Measurements from ENCODE around the gene PTPRF.

PTPRF gene

GRCh38 chr1:43534256-43534655, 3.6 kb downstream of the PTPRF start:
- Histone ChIP-seq H3K9me3 (ENCODE audit: control insufficient read depth, insufficient read depth, low read length) (no peaks in the 10 kb centered on the region), H3K4me1 (ENCODE audit: control insufficient read depth, low read length) (no peaks in the 10 kb centered on the region; the same call in 1 of the 2 replicates), H3K79me2 (ENCODE audit: control insufficient read depth, low read length) (no peaks in the 10 kb centered on the region), H3K27me3 (ENCODE audit: control insufficient read depth, low read length) (peaks cover 40% of the 10 kb centered on the region), H3K4me3 (ENCODE audit: low read length) (no peak overlapping the region), H3K9me2 (replicated peaks; ENCODE audit: control insufficient read depth, low read length) (no peaks in the 10 kb centered on the region), H4K20me1 (ENCODE audit: control insufficient read depth, insufficient read depth, low read depth, low read length) (no peaks in the 10 kb centered on the region), H3F3A (ENCODE audit: control insufficient read depth, insufficient read depth) (no peaks in the 10 kb centered on the region), H3K36me3 (ENCODE audit: control insufficient read depth, low read length) (no peaks in the 10 kb centered on the region), H3K27ac (ENCODE audit: low read depth, low read length) (no peak overlapping the region), H3K4me2 (ENCODE audit: low read length) (no peak overlapping the region)
- no peak for TF ChIP-seq EZH2phosphoT487 (IDR thresholded peaks at IDR 0.05; ENCODE audit: borderline replicate concordance, low read length)
- no peak for TF ChIP-seq CTCF (IDR thresholded peaks at IDR 0.05; ENCODE audit: low read depth, low read length, poor library complexity, severe bottlenecking)

DNA sequence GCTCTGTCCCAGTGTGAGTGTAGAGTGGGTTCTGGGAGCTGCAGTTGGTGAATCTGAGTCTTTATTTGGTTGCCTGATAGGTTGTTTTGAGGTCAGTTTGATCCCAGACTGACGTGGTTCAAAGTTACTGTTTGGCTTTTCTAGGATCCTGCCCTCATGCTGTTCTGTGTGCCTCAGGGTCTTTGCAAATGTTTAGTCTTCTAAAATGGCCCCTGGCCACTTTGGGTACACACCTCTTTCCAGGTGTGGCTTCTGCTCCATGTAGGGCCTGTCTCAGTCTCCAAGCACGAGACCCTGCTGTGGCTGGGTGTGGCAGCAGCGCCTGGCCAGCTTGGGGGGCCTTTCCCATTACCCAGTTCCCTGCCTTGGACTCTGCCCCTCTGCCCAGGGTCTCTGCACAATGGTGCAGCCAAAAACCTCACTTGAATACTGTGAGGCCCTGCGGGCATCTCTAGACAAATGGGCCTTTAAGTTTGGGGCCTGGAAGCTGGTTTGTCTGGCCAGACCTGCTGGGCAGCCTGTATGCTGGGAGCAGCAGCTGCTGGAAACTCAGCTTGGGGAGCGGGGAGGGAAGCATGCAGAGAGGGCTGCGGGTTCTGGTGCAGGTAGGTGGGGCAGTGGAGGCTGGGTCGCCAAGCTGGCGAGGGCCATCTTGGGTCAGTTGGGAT, 5.6 kb downstream of the PTPRF start:
- H3K4me1 ChIP-seq (ENCODE audit: control insufficient read depth, low read length), result no peaks in the 10 kb centered on the region; the same call in 1 of the 2 replicates
- H3K4me3 ChIP-seq (ENCODE audit: low read length), result no peak overlapping the region
- TF ChIP-seq CTCF (IDR thresholded peaks at IDR 0.05; ENCODE audit: low read depth, low read length, poor library complexity, severe bottlenecking) (no peak), EZH2phosphoT487 (IDR thresholded peaks at IDR 0.05; ENCODE audit: borderline replicate concordance, low read length) (no peak)
- no peaks in the 10 kb centered on the region for H3K79me2 ChIP-seq (ENCODE audit: control insufficient read depth, low read length)
- no peaks in the 10 kb centered on the region for H3F3A ChIP-seq (ENCODE audit: control insufficient read depth, insufficient read depth)
- no peaks in the 10 kb centered on the region for H3K36me3 ChIP-seq (ENCODE audit: control insufficient read depth, low read length)
- H3K9me3 ChIP-seq (ENCODE audit: control insufficient read depth, insufficient read depth, low read length), result no peaks in the 10 kb centered on the region
- peaks cover 26% of the 10 kb centered on the region for H3K27me3 ChIP-seq (ENCODE audit: control insufficient read depth, low read length)
- H3K9me2 ChIP-seq (replicated peaks; ENCODE audit: control insufficient read depth, low read length), result no peaks in the 10 kb centered on the region
- H3K27ac ChIP-seq (ENCODE audit: low read depth, low read length), result no peak overlapping the region
- H4K20me1 ChIP-seq (ENCODE audit: control insufficient read depth, insufficient read depth, low read depth, low read length), result no peaks in the 10 kb centered on the region
- H3K4me2 ChIP-seq (ENCODE audit: low read length), result no peak overlapping the region

DNA sequence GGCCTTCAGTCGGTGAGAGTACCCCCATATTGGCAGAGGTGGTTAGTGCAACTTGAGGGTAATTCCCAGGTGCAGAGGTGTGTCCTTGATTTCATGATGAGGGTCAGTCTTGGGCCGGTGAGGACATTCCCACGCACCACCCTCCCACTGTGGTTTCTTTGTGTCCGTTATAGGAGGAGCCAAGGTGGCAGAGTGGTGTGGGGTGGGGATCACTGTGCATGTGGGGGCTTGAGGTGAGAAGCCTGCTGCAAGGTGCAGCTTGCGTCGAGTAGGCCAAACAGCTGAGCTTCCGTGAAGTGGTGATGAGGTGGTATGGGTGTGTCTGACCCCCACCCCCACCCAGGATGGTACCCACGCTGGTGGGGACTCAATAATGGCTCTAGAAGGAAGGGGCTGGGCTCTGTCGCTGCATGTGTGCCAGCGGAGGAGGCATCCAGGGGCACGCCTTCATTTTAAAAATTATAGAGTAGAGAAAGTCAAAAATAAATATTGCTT, 6.2 kb downstream of the PTPRF start:
- H3K9me3 ChIP-seq (ENCODE audit: control insufficient read depth, insufficient read depth, low read length), result no peaks in the 10 kb centered on the region
- H3K27ac ChIP-seq (ENCODE audit: low read depth, low read length), result no peak overlapping the region
- H3K4me1 ChIP-seq (ENCODE audit: control insufficient read depth, low read length), result no peaks in the 10 kb centered on the region
- no peaks in the 10 kb centered on the region for H3K9me2 ChIP-seq (replicated peaks; ENCODE audit: control insufficient read depth, low read length)
- no peaks in the 10 kb centered on the region for H3K79me2 ChIP-seq (ENCODE audit: control insufficient read depth, low read length)
- H3K36me3 ChIP-seq (ENCODE audit: control insufficient read depth, low read length), result no peaks in the 10 kb centered on the region
- peaks cover 21% of the 10 kb centered on the region for H3K27me3 ChIP-seq (ENCODE audit: control insufficient read depth, low read length)
- no peaks in the 10 kb centered on the region for H4K20me1 ChIP-seq (ENCODE audit: control insufficient read depth, insufficient read depth, low read depth, low read length)
- TF ChIP-seq CTCF (IDR thresholded peaks at IDR 0.05; ENCODE audit: low read depth, low read length, poor library complexity, severe bottlenecking) (no peak), EZH2phosphoT487 (IDR thresholded peaks at IDR 0.05; ENCODE audit: borderline replicate concordance, low read length) (no peak)
- H3F3A ChIP-seq (ENCODE audit: control insufficient read depth, insufficient read depth), result no peaks in the 10 kb centered on the region
- no peak overlapping the region for H3K4me3 ChIP-seq (ENCODE audit: low read length)
- H3K4me2 ChIP-seq (ENCODE audit: low read length), result no peak overlapping the region
